ENCODE results near the gene PTPRT.
"Not testable (repeated sequence)": the region's sequence is repeated elsewhere in the genome, so short reads cannot be mapped to it uniquely, and the experiment has no call there.

DNA sequence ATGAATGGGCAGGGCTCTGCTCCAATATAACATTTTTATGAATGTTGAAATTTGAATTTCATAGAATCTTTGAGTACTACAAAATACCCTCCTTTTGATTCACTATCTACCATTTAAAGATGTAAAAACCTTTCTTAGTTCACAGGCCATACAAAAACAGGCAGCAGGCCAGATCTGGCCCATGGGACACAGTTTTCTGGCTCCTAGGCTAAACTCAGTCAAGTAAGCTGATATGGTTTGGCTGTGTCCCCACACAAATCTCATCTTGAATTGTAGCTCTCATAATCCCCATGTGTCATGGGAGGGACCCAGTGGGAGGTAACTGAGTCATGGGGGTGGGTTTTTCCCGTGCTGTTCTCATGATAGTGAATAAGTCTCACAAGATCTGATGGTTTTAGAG, 25.0 kb downstream of the PTPRT start:
- TF ChIP-seq, protein P1, sequence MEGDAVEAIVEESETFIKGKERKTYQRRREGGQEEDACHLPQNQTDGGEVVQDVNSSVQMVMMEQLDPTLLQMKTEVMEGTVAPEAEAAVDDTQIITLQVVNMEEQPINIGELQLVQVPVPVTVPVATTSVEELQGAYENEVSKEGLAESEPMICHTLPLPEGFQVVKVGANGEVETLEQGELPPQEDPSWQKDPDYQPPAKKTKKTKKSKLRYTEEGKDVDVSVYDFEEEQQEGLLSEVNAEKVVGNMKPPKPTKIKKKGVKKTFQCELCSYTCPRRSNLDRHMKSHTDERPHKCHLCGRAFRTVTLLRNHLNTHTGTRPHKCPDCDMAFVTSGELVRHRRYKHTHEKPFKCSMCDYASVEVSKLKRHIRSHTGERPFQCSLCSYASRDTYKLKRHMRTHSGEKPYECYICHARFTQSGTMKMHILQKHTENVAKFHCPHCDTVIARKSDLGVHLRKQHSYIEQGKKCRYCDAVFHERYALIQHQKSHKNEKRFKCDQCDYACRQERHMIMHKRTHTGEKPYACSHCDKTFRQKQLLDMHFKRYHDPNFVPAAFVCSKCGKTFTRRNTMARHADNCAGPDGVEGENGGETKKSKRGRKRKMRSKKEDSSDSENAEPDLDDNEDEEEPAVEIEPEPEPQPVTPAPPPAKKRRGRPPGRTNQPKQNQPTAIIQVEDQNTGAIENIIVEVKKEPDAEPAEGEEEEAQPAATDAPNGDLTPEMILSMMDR (IDR thresholded peaks at IDR 0.05; ENCODE audit: low read depth, low read length, missing input control) = not testable (repeated sequence)
- not testable (repeated sequence) for TF ChIP-seq FOXA1 (IDR thresholded peaks at IDR 0.05); HNF4A (conservative IDR thresholded peaks at IDR 0.05); EGR1 (IDR thresholded peaks at IDR 0.05; ENCODE audit: low read depth in 2 of 2)
- TF ChIP-seq, protein P2, sequence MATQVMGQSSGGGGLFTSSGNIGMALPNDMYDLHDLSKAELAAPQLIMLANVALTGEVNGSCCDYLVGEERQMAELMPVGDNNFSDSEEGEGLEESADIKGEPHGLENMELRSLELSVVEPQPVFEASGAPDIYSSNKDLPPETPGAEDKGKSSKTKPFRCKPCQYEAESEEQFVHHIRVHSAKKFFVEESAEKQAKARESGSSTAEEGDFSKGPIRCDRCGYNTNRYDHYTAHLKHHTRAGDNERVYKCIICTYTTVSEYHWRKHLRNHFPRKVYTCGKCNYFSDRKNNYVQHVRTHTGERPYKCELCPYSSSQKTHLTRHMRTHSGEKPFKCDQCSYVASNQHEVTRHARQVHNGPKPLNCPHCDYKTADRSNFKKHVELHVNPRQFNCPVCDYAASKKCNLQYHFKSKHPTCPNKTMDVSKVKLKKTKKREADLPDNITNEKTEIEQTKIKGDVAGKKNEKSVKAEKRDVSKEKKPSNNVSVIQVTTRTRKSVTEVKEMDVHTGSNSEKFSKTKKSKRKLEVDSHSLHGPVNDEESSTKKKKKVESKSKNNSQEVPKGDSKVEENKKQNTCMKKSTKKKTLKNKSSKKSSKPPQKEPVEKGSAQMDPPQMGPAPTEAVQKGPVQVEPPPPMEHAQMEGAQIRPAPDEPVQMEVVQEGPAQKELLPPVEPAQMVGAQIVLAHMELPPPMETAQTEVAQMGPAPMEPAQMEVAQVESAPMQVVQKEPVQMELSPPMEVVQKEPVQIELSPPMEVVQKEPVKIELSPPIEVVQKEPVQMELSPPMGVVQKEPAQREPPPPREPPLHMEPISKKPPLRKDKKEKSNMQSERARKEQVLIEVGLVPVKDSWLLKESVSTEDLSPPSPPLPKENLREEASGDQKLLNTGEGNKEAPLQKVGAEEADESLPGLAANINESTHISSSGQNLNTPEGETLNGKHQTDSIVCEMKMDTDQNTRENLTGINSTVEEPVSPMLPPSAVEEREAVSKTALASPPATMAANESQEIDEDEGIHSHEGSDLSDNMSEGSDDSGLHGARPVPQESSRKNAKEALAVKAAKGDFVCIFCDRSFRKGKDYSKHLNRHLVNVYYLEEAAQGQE (IDR thresholded peaks at IDR 0.05) = not testable (repeated sequence)

Data from liver (tissue), 3 donors.